H1 (cell line): Measurements from ENCODE around the gene HLA-DOB. TPM values are rescaled to one million over a fixed set of nuclear protein-coding genes. Genes with fewer than 3 reads are reported as not detected.

ENCODE experiments used
- CTCF ChIA-PET: fragments of 300-600 bp; sonication (Branson Sonifier 250); formaldehyde crosslinking; loops from one replicate; lab custom pipeline; 2021; ENCODE audit not compliant: partially characterized antibody; lab: Charles Lee
- POLR2A ChIA-PET: fragments of 300-600 bp; sonication (Branson Sonifier 250); formaldehyde crosslinking; loops from one replicate; lab custom pipeline; 2021; ENCODE audit warnings: inconsistent platforms; ENCODE audit not compliant: partially characterized antibody; lab: Charles Lee
- DNase-seq, 2 experiments: peaks; one replicate each; pipeline versions ENCODE4 v3.0.0 to v3.0.0-alpha.2; 2010 to 2022; ENCODE audit warnings: low spot score in 2 of 2, low read depth in 1 of 2, mixed read lengths in 1 of 2
- FAIRE-seq: peaks from 2 replicates; lab custom pipeline; 2011; peaks lifted over from hg19 to GRCh38; lab: Jason Lieb, UNC
- H2AFZ ChIP-seq: 2 replicates; pipeline ENCODE4 v1.8.1; 2012; ENCODE audit warnings: low read length, inconsistent platforms
- H2AK5ac ChIP-seq: 2 replicates; pipeline ENCODE4 v1.6.1; 2013; ENCODE audit warnings: low read depth, low read length
- H2BK120ac ChIP-seq: replicated peaks from 2 replicates; pipeline ENCODE3; 2013; ENCODE audit warnings: low read depth, low read length, inconsistent platforms
- H2BK12ac ChIP-seq: 2 replicates; pipeline ENCODE4 v1.6.1; 2013; ENCODE audit warnings: low read depth, low read length
- H2BK15ac ChIP-seq: 2 replicates; pipeline ENCODE4 v1.6.1; 2013; ENCODE audit warnings: low read length
- H2BK20ac ChIP-seq: 2 replicates; pipeline ENCODE4 v1.6.1; 2013; ENCODE audit warnings: low read length
- H2BK5ac ChIP-seq: 2 replicates; pipeline ENCODE4 v1.6.1; 2013; ENCODE audit warnings: low read depth, low read length
- H3K14ac ChIP-seq: 2 replicates; pipeline ENCODE4 v1.6.1; 2013; ENCODE audit warnings: inconsistent platforms; ENCODE audit not compliant: insufficient read length
- H3K18ac ChIP-seq: 2 replicates; pipeline ENCODE4 v1.6.1; 2013; ENCODE audit warnings: low read length; ENCODE audit errors: extremely low read depth
- H3K23ac ChIP-seq: 2 replicates; pipeline ENCODE4 v1.6.1; 2013; ENCODE audit warnings: inconsistent platforms; ENCODE audit not compliant: insufficient read length
- H3K23me2 ChIP-seq: 2 replicates; pipeline ENCODE4 v1.6.1; 2013; ENCODE audit warnings: low read depth, low read length
- H3K27ac ChIP-seq: 2 replicates; pipeline ENCODE4 v1.6.1; 2011; ENCODE audit warnings: low read depth, low read length, inconsistent platforms
- H3K27me3 ChIP-seq, 4 experiments: replicated peaks in 1 of 4; 1 replicate in 1 of 4; 2 replicates in 3 of 4; pipeline versions ENCODE4 v1.6.1 to v1.8.1; 2011 to 2013; ENCODE audit warnings: low read length in 3 of 4, mild to moderate bottlenecking in 3 of 4, inconsistent platforms in 2 of 4, mixed read lengths in 2 of 4, moderate library complexity in 1 of 4; ENCODE audit not compliant: control insufficient read depth in 3 of 4, insufficient read depth in 3 of 4; ENCODE audit errors: extremely low read depth in 1 of 4
- H3K36me3 ChIP-seq, 4 experiments: 2 replicates each; pipeline versions ENCODE4 v1.6.1 to v1.8.1; 2011 to 2013; ENCODE audit warnings: mild to moderate bottlenecking in 4 of 4, low read length in 3 of 4, moderate library complexity in 2 of 4, control low read depth in 1 of 4, inconsistent platforms in 1 of 4; ENCODE audit not compliant: insufficient read depth in 4 of 4, control insufficient read depth in 2 of 4
- H3K4ac ChIP-seq: replicated peaks from 2 replicates; pipeline ENCODE3; 2013; ENCODE audit warnings: low read length, low read depth, mixed read lengths, inconsistent platforms; ENCODE audit not compliant: insufficient read length
- H3K4me1 ChIP-seq, 4 experiments: replicated peaks in 1 of 4; 1 replicate in 1 of 4; 2 replicates in 3 of 4; pipeline versions ENCODE4 v1.6.1 to v1.8.1; 2011 to 2013; ENCODE audit warnings: low read length in 3 of 4, inconsistent platforms in 2 of 4, mixed read lengths in 1 of 4; ENCODE audit not compliant: insufficient read depth in 4 of 4, control insufficient read depth in 3 of 4
- H3K4me2 ChIP-seq, 2 experiments: 2 replicates each; pipeline versions ENCODE4 v1.6.1 to v1.8.1; 2011 to 2013; ENCODE audit warnings: low read depth in 2 of 2, low read length in 2 of 2, control low read depth in 1 of 2, inconsistent platforms in 1 of 2, mild to moderate bottlenecking in 1 of 2; ENCODE audit not compliant: insufficient read depth in 1 of 2
- H3K4me3 ChIP-seq, 4 experiments: fragments of 200-600, 300-600 bp in 1 of 4; sonication (generic), shearing (Covaris generic), sonication (Bioruptor Twin) in 1 of 4; 2 replicates each; pipeline versions ENCODE4 v1.5.1 to v1.8.1; 2011 to 2016; ENCODE audit warnings: low read length in 4 of 4, low read depth in 3 of 4, control low read depth in 2 of 4, inconsistent platforms in 2 of 4, mild to moderate bottlenecking in 2 of 4, mixed read lengths in 1 of 4, moderate library complexity in 1 of 4; ENCODE audit not compliant: insufficient read depth in 2 of 4; ENCODE audit errors: extremely low read depth in 1 of 4
- H3K56ac ChIP-seq: replicated peaks from 2 replicates; pipeline ENCODE3; 2013; ENCODE audit warnings: low read depth, mild to moderate bottlenecking, mixed read lengths, low read length, inconsistent platforms; ENCODE audit not compliant: insufficient read length
- H3K79me1 ChIP-seq: 2 replicates; pipeline ENCODE4 v1.6.1; 2013; ENCODE audit warnings: low read depth, low read length, control low read depth
- H3K79me2 ChIP-seq, 2 experiments: 2 replicates each; pipeline versions ENCODE4 v1.6.1 to v1.8.1; 2012 to 2013; ENCODE audit warnings: low read length in 2 of 2, mild to moderate bottlenecking in 2 of 2, inconsistent platforms in 1 of 2; ENCODE audit not compliant: insufficient read depth in 2 of 2, control insufficient read depth in 1 of 2
- H3K9ac ChIP-seq, 4 experiments: replicated peaks in 1 of 4; 1 replicate in 1 of 4; 2 replicates in 3 of 4; pipeline versions ENCODE4 v1.6.1 to v1.8.1; 2011 to 2013; ENCODE audit warnings: low read depth in 3 of 4, low read length in 3 of 4, control low read depth in 2 of 4, mild to moderate bottlenecking in 2 of 4, moderate library complexity in 2 of 4, inconsistent platforms in 1 of 4; ENCODE audit errors: extremely low read depth in 1 of 4
- H3K9me3 ChIP-seq, 2 experiments: 2 replicates each; pipeline versions ENCODE4 v1.6.1 to v1.8.1; 2012 to 2013; ENCODE audit warnings: mild to moderate bottlenecking in 2 of 2, moderate library complexity in 2 of 2, control low read depth in 1 of 2, inconsistent platforms in 1 of 2, low read depth in 1 of 2, low read length in 1 of 2, mixed read lengths in 1 of 2; ENCODE audit not compliant: insufficient read depth in 2 of 2
- H4K20me1 ChIP-seq, 2 experiments: replicated peaks in 1 of 2; 2 replicates each; pipeline versions ENCODE3 to v1.8.1; 2011 to 2013; ENCODE audit warnings: inconsistent platforms in 2 of 2, low read length in 2 of 2, mild to moderate bottlenecking in 1 of 2; ENCODE audit not compliant: insufficient read depth in 2 of 2, control insufficient read depth in 1 of 2
- H4K5ac ChIP-seq: 2 replicates; pipeline ENCODE4 v1.6.1; 2013; ENCODE audit warnings: low read length, low read depth, mixed read lengths, inconsistent platforms; ENCODE audit not compliant: insufficient read length
- H4K8ac ChIP-seq: 2 replicates; pipeline ENCODE4 v1.8.0; 2013; ENCODE audit warnings: mild to moderate bottlenecking, moderate library complexity, low read length, inconsistent platforms; ENCODE audit not compliant: insufficient read depth; ENCODE audit errors: extremely low read depth
- H4K91ac ChIP-seq: replicated peaks from 2 replicates; pipeline ENCODE3; 2013; ENCODE audit warnings: low read length, mixed read lengths, inconsistent platforms; ENCODE audit not compliant: insufficient read length
- FOSL1 ChIP-seq: IDR thresholded peaks from 2 replicates; pipeline ENCODE4 v1.6.1; 2011; ENCODE audit warnings: mild to moderate bottlenecking, low read depth, low read length, moderate library complexity; ENCODE audit not compliant: insufficient read depth
- GABPA ChIP-seq: IDR thresholded peaks from 2 replicates; pipeline ENCODE4 v1.6.1; 2011; ENCODE audit warnings: mild to moderate bottlenecking, low read length, moderate library complexity, borderline replicate concordance; ENCODE audit not compliant: insufficient read depth
- HDAC2 ChIP-seq, 2 experiments: fragments of 300-600 bp in 1 of 2; sonication (generic) in 1 of 2; IDR thresholded peaks; 2 replicates each; pipeline ENCODE4 v1.6.1; 2011 to 2012; ENCODE audit warnings: low read depth in 2 of 2, low read length in 2 of 2, mild to moderate bottlenecking in 2 of 2, moderate library complexity in 2 of 2, borderline replicate concordance in 1 of 2, inconsistent platforms in 1 of 2
- KDM4A ChIP-seq: IDR thresholded peaks from one replicate; pipeline ENCODE4 v1.7.1; 2012; ENCODE audit warnings: low read depth, mild to moderate bottlenecking, moderate library complexity, low read length, inconsistent platforms; ENCODE audit not compliant: severe bottlenecking
- MAFK ChIP-seq: IDR thresholded peaks from 2 replicates; pipeline ENCODE4 v1.6.1; 2012; ENCODE audit warnings: low read depth, mild to moderate bottlenecking, improper control_type of control experiment, low read length
- RBBP5 ChIP-seq: IDR thresholded peaks from 2 replicates; pipeline ENCODE4 v1.7.1; 2012; ENCODE audit warnings: low read depth, mild to moderate bottlenecking, inconsistent platforms, low read length, moderate library complexity, borderline replicate concordance
- SP1 ChIP-seq: IDR thresholded peaks from 2 replicates; pipeline ENCODE4 v1.6.1; 2011; ENCODE audit warnings: low read depth, low read length
- TAF1 ChIP-seq: IDR thresholded peaks from 2 replicates; pipeline ENCODE4 v1.6.1; 2011; ENCODE audit warnings: mild to moderate bottlenecking, low read depth, low read length
- TAF7 ChIP-seq: optimal IDR thresholded peaks from 2 replicates; pipeline ENCODE3; 2011; ENCODE audit warnings: low read depth, mild to moderate bottlenecking, inconsistent platforms, low read length, moderate library complexity, borderline replicate concordance
- TCF12 ChIP-seq: IDR thresholded peaks from 2 replicates; pipeline ENCODE4 v1.6.1; 2011; ENCODE audit warnings: low read depth, mild to moderate bottlenecking, low read length
- YY1 ChIP-seq: IDR thresholded peaks from 2 replicates; pipeline ENCODE4 v1.6.1; 2011; ENCODE audit warnings: low read depth, mild to moderate bottlenecking, low read length
- WGBS, 2 experiments: shearing (Covaris generic) in 1 of 2; methylation state at CpG; one replicate each; pipeline versions ENCODE4 v1.1.6 to v1.1.7; 2013 to 2015; ENCODE audit warnings: low lambda C conversion rate in 2 of 2, mixed read lengths in 2 of 2, inconsistent platforms in 1 of 2, low coverage in 1 of 2, missing lambda C conversion rate in 1 of 2; ENCODE audit not compliant: insufficient replicate concordance in 2 of 2, insufficient coverage in 1 of 2, insufficient read length in 1 of 2; ENCODE audit errors: extremely low coverage in 1 of 2, missing lambda C conversion rate in 1 of 2; 5-methylcytosine and 5-hydroxymethylcytosine counted together
- polyA plus RNA-seq, 7 experiments: library from polyadenylated mRNA; depleted of rRNA in 3 of 7; stranded (reverse) in 5 of 7; unstranded in 2 of 7; fragments of >200 nt in 5 of 7; fragments of 200-250 nt in 2 of 7; gene quantifications; 1 replicate in 5 of 7; 2 replicates in 1 of 7; 4 replicates in 1 of 7; pipeline versions ENCODE4 v1.2.1 to v1.2.3, GENCODE V29; 2011 to 2013; ENCODE audit warnings: missing spikeins in 2 of 7, mixed read lengths in 2 of 7
- total RNA-seq: library from RNA; stranded (reverse); fragmentation: NEBNext Ultra II Directional; extraction: Animal tissue kit (Norgen Biotek cat#: 25700); gene quantifications from 2 replicates; pipeline ENCODE4 v1.2.1, GENCODE V29; 2021
- TF ChIP-seq, protein P1 (sequence below): IDR thresholded peaks from 2 replicates; pipeline ENCODE4 v1.6.1; 2012; ENCODE audit warnings: low read length, inconsistent platforms

Gene HLA-DOB
- total and polyA plus RNA-seq, 2 of the 8 experiments (the other 6 are each of a cell fraction or from before 2014, with no cell fraction given), result 0.35 TPM; not detected in 1

DNA sequence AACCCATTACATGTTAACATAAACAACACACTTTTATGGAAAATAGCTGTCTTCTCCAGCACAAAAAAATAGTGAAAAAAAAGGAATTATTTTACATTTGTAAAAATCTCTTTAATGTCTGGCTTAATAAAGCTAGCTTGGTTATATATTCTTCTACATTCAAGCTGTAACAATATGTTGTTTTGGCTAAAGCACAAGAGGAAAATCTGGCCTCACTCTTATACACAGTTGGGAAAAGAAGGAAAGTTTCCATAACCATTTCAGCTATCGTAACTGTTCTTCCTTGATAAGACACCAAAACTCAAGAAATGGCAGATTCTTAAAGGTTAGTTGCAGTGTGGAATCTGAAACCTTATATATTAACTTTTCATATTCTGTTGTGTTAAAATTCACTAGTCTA, 7.6 kb downstream of the HLA-DOB start:
- Histone ChIP-seq H3K4ac (no peak overlapping the region), H3K23ac (no peak overlapping the region), H3K79me1 (no peaks in the 10 kb centered on the region), H2BK5ac (no peak overlapping the region), H3K9me3 (no peaks in the 10 kb centered on the region), H3K14ac (no peak overlapping the region), H3K18ac (no peak overlapping the region), H4K5ac (no peak overlapping the region), H3K23me2 (no peaks in the 10 kb centered on the region), H3K27ac (no peak overlapping the region), H4K91ac (no peak overlapping the region), H3K4me3 (no peak overlapping the region), H2BK120ac (no peak overlapping the region), H3K56ac (no peak overlapping the region), H2AK5ac (no peak overlapping the region), H3K79me2 (no peaks in the 10 kb centered on the region), H3K36me3 (no peaks in the 10 kb centered on the region), H3K9ac (no peak overlapping the region), H4K8ac (no peak overlapping the region), H2AFZ (no peak overlapping the region), H3K4me1 (peaks cover 0 to 3% (median 0%) of the 10 kb centered on the region in 4 experiments; a peak in 1 of 7 replicates), H2BK12ac (no peak overlapping the region), H2BK15ac (no peak overlapping the region), H2BK20ac (no peak overlapping the region), H3K27me3 (no peaks in the 10 kb centered on the region), H4K20me1 (no peaks in the 10 kb centered on the region), H3K4me2 (no peak overlapping the region)
- CTCF ChIA-PET, result interaction anchor here (0.6 to 2.7 kb wide), 9 partner anchors 10 to 175 kb away, joined by 3 to 13 read pairs (median 4); partner anchors contain the start of gene TAP2
- DNase-seq (no peak), FAIRE-seq (no peak)
- 9% methylated on average over 1 of the region's 1 CpG; no CpG with 5 or more reads in 1 of the 2 experiments for WGBS, 2 experiments
- POLR2A ChIA-PET, result interaction anchor here (0.6 to 0.7 kb wide), 2 partner anchors 9 to 163 kb away, joined by 3 read pairs; no protein-coding TSS in a partner anchor
- TF ChIP-seq TCF12 (no peak), MAFK (no peak), TAF7 (no peak), GABPA (no peak), SP1 (no peak), YY1 (no peak), FOSL1 (no peak), KDM4A (no peak), TAF1 (no peak), RBBP5 (no peak), HDAC2 (IDR thresholded peaks at IDR 0.05; ENCODE audit: borderline replicate concordance in 1 of 2, low read depth in 2 of 2, low read length in 2 of 2) (no peak)
- TF ChIP-seq, protein P1, sequence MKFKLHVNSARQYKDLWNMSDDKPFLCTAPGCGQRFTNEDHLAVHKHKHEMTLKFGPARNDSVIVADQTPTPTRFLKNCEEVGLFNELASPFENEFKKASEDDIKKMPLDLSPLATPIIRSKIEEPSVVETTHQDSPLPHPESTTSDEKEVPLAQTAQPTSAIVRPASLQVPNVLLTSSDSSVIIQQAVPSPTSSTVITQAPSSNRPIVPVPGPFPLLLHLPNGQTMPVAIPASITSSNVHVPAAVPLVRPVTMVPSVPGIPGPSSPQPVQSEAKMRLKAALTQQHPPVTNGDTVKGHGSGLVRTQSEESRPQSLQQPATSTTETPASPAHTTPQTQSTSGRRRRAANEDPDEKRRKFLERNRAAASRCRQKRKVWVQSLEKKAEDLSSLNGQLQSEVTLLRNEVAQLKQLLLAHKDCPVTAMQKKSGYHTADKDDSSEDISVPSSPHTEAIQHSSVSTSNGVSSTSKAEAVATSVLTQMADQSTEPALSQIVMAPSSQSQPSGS, result no peak
